Right hindlimb (tissue), 1 donor: ENCODE measurements around the gene MAPKAP1.

Experiments used
- DNase-seq: peaks from one replicate; pipeline ENCODE4 v3.0.0-alpha.2; 2018

The MAPKAP1 gene

DNA sequence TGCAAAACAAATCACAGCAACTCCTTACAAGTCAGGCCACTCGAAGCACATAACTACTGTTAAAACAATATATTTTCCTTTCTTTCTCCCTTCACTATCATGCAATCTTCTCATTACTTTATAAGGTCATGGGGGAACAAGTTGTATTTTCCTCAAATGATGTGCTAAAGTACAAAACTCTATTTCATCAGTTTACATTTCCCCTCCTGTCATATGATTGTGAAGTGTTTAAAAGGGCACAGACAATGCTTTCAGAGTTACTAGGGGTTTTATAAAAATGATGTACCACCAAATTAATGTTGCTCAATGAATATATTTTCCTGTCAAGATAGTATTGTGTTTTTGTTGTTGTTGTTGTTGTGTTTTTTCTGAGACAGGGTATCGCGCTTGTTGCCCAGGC, 34.1 kb downstream of the MAPKAP1 start:
- no peak for DNase-seq

DNA sequence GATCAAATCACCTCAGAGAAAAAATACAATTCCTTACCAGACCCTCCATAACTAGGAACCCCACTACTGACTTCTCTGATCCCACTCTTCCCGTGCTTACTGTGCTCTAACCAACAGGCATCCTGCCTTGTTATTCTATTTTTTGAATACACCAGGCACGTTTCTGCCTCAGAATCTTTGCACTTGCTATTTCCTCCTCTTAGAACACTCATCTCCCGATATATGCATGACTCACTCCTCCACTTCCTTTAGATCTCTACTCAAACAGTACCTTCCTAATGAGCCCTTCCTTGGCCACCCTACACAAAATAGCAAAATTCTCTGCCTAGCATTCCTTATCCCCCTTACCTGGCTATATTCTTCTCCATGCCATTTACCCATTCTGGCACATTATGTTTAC, 43.9 kb downstream of the MAPKAP1 start:
- DNase-seq: no peak

DNA sequence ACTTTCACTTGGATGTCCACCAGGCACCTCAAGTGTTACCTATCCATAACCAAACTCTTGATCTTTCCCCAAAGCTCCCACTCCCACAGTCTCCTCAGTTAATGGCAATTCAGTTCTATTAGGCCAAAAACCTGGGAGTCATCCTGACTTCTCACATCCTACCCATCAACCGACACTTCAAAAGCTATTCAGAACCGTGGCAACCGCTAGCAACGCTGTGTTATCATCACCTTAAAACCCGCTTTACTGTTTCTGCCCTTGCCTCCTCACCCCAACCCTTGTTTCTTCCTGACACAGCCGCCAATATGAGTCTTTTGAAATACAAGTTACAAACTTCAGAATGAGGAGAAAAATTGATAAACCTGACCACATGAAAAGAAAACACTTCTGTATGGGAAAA, 46.5 kb downstream of the MAPKAP1 start:
- DNase-seq: no peak

GRCh38 chr9:125659954-125660353, 47.1 kb downstream of the MAPKAP1 start:
- no peak for DNase-seq

- DNase-seq: no peak
Observed at GRCh38 chr9:125659201-125659840, 47.7 kb downstream of the MAPKAP1 start.

- no peak for DNase-seq
Observed at GRCh38 chr9:125656560-125656959, 50.4 kb downstream of the MAPKAP1 start.

DNA sequence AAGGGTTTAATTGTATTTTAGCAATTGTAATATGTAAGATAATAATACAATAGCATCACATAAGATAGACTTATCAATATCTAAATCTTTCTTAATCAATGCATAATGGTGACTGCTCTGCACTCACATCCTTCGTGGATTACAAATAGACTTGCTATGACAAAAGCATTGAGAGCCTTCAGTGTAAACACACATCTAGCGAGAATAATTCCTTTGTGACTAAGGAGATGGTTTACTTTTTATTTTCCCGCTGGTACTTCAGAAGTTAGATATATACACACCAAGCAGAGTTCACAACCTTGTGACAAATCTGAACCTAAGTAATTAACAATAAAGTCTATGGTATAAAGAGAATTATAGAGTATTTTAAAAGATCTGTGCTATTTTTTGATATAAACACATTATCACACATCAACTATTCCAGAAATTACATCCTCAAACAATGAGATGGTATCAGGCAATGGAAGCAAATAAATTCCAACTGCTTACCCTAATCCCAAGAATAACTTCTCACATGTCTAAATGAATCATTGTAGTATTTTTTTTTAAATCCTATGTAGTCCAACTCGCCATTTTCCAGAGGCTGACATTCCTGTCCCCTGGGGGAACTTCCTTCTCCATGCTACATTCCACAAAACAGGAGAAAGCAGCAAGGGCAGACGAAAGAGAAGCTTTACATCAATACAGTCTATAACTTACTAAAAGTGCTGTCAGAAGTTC, 51.2 kb downstream of the MAPKAP1 start:
- DNase-seq: no peak

GRCh38 chr9:125655066-125655633, 51.9 kb downstream of the MAPKAP1 start:
- DNase-seq: no peak

DNA sequence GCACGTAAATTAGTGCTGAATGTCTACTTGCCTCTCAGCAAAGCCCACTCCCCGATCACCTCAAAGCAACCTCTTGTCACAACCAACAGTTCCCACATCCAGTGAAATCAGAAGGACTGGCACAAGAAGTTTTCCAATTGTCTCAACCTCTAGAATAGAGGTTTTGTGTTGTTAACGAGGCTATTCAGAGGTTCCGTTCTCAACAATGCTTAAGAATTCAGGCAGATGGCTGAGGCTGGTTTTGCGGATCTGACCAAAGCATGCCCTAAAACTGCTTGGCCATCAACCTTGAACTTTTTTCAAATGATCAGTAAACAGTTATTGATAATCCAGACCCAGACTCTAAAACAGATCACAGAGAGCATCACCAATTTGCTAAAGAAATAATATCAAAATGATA, 52.9 kb downstream of the MAPKAP1 start:
- no peak for DNase-seq

- no peak for DNase-seq
Observed at GRCh38 chr9:125653325-125653724, 53.7 kb downstream of the MAPKAP1 start.

DNA sequence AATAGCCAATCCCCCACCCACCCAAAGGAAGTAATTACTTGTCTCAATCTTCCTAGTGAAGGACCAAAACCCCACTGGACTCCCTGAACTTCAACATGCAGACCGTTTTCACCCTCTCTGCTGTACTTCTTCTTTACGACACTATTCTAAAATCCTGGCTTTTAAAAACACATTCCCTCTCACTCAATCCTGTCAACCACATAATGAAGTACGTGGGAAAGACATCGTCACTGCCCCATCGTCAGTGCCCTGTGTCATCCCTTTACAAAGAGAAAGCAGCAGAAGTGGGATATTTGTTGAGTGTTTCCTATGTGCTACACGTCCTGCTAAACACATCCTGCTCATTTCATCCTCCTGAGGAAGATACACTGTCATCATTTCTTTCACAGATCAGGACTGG, 54.2 kb downstream of the MAPKAP1 start:
- no peak for DNase-seq

GRCh38 chr9:125652233-125652594, 54.8 kb downstream of the MAPKAP1 start:
- DNase-seq: no peak

DNA sequence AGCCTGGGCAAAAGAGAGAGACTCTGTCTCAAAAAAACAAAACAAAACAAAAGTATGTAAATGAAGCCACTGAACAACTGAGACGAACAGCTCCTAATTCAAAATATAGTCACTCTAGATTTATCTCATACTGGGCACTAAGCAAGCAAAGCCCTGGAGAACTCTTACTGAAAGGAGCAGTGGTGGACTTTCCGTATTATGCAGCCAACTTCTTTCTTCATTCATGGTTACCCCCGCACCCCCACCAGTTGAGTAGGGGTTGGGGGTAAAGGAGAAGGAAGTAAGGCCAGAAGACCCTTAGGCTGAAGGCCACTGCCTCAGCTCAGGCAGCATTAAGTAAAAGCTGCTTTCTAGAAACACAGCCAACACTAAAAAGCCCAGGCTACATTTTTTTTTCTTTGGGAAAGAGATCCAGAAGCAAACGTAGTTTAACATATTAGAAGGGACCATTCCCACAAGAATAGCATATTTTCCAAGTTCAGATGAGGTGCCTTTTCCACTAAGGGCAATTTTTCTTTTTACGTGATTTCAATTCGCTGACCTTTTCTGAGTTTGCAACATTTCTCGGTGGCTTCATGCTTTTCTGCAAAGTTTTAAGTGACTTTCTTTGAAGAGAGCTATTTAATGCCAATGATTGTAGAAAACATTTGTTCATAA, 55.3 kb downstream of the MAPKAP1 start:
- DNase-seq: no peak

DNA sequence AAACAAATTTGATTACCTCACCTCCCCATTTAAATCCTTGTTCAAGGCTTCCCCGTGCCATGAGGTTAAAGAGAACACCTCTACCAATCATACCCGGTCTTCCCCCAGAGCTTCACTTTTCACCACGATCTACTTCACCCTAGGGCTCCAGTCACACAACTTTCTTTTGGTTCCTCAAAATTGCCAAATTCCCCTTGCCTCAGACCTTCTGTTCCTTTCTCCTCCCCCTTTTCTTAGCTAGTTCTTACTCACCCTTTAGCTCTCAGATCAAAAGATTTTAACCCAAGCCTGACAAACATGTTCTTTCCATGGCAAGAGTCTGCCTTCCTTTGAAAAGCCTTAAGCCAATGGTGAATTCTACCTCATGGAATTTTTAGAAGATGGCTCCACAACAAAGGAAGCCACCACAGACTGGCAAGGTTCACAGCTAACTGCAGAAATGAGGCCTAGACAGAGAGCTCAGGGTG, 56.7 kb downstream of the MAPKAP1 start:
- DNase-seq: no peak

DNA sequence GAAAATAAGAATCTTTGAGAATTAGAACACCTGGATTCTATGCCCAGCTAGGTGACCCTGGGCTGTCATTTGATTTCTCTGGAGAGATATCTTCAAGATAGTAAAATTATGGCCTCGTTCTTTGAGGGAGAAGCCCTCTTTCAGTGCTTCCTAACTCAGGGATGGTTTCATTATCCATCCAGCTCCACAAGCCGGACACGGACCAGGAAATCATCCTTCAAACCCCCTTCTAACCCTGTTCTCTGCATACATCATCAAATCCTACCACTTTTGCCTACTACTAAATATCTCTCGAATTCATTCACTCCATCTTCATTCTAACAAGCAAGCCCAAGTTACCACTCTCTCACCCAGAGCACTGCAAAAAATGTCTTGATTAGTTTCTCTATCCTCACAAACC, 57.2 kb downstream of the MAPKAP1 start:
- no peak for DNase-seq

GRCh38 chr9:125649315-125649714, 57.7 kb downstream of the MAPKAP1 start:
- no peak for DNase-seq

- DNase-seq: no peak
Observed at GRCh38 chr9:125648294-125648693, 58.7 kb downstream of the MAPKAP1 start.

- DNase-seq: no peak
Observed at GRCh38 chr9:125646621-125647100, 60.3 kb downstream of the MAPKAP1 start.

DNA sequence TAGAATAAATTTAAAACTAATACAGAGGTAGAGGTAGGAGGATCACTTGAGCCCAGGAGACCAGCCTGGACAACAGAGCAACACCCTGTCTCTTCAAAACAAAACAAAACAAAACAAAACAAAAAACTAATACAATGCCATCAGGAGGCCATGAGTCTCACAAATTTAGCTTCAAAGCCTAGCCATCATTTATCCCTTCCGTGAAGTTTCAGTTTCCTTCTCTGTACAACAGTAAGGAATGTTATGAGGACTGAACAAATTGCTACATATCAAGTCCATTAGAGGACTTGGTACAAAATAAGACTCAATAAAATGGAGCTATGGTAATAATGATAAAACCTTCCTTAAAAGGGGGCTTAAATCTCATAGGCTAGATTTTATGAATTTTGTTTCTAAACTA, 60.8 kb downstream of the MAPKAP1 start:
- DNase-seq: no peak

- DNase-seq: no peak
Observed at GRCh38 chr9:125644819-125645507, 62.0 kb downstream of the MAPKAP1 start.

- DNase-seq: no peak
Observed at GRCh38 chr9:125642311-125642710, 64.7 kb downstream of the MAPKAP1 start.

DNA sequence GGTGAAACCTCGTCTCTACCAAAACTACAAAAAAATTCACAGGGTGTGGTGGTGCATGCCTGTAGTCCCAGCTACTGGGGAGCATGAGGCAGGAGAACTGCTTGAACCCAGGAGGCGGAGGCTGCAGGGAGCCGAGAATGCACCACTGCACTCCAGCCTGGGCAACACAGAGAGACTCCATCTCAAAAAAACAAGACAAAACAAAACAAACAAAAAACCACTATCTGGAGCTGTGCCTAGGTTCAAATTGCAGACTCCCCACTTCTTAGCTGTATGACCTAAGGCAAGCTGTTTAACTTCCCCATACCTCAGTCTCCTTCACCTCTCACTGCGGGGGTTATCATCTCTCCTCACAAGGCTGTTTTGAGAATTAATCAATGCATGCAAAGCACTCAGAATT, 68.0 kb downstream of the MAPKAP1 start:
- no peak for DNase-seq
